Measurements from ENCODE around the gene ACSL3.

Gene ACSL3

GRCh38 chr2:222964376-222965031, 103.7 kb downstream of the ACSL3 start:
- no peak for FAIRE-seq
- TF ChIP-seq CTCF (IDR thresholded peaks at IDR 0.05; ENCODE audit: insufficient read depth, missing control alignments): no peak
- no peak for DNase-seq (ENCODE audit: insufficient read length, low spot score)

DNA sequence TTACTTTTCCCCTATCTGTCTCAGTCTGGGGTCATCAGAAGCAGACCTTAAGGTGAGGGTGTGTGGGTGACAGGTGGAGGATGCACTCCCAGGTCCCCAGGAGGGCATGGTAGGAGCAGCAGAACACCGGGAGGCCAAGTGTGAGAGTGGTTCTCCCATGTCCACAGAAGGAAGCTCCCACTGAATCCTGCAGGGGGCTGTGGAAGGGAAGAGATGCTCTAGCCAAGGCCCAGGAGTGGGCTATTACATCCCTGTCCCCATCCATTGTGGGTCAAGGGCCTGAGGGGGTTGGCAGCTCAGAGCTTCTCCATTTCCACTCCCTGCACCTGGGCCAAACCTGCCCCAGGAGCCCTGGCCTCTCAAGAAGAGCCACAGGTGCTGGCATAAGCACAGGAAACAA, 104.7 kb downstream of the ACSL3 start:
- DNase-seq (ENCODE audit: insufficient read length, low spot score): no peak

GRCh38 chr2:222968550-222969155, 107.8 kb downstream of the ACSL3 start:
- FAIRE-seq: no peak
- no peak for DNase-seq (ENCODE audit: insufficient read length, low spot score)
- no peak for TF ChIP-seq CTCF (IDR thresholded peaks at IDR 0.05; ENCODE audit: insufficient read depth, missing control alignments)

More for the DNA sequence above, 104.7 kb downstream of the ACSL3 start:
- TF ChIP-seq CTCF (IDR thresholded peaks at IDR 0.05; ENCODE audit: insufficient read depth, missing control alignments): no peak
- no peak for FAIRE-seq

GRCh38 chr2:222969491-222969890, 108.7 kb downstream of the ACSL3 start:
- no peak for DNase-seq (ENCODE audit: insufficient read length, low spot score)
- FAIRE-seq: no peak
- no peak for TF ChIP-seq CTCF (IDR thresholded peaks at IDR 0.05; ENCODE audit: insufficient read depth, missing control alignments)

GRCh38 chr2:222972420-222972819, 111.6 kb downstream of the ACSL3 start:
- DNase-seq (ENCODE audit: insufficient read length, low spot score) (no peak), FAIRE-seq (no peak)
- no peak for TF ChIP-seq CTCF (IDR thresholded peaks at IDR 0.05; ENCODE audit: insufficient read depth, missing control alignments)

GRCh38 chr2:222973237-222973636, 112.4 kb downstream of the ACSL3 start:
- FAIRE-seq (no peak), DNase-seq (ENCODE audit: insufficient read length, low spot score) (no peak)
- no peak for TF ChIP-seq CTCF (IDR thresholded peaks at IDR 0.05; ENCODE audit: insufficient read depth, missing control alignments)

GRCh38 chr2:222973733-222974132, 112.9 kb downstream of the ACSL3 start:
- FAIRE-seq: no peak
- no peak for DNase-seq (ENCODE audit: insufficient read length, low spot score)
- no peak for TF ChIP-seq CTCF (IDR thresholded peaks at IDR 0.05; ENCODE audit: insufficient read depth, missing control alignments)

Measured in D721Med (cell line).